ENCODE results near the gene SLC25A21.
"Not testable (repeated sequence)": the region's sequence is repeated elsewhere in the genome, so short reads cannot be mapped to it uniquely, and the experiment has no call there.

SLC25A21 gene

GRCh38 chr14:37083599-37083998 lies 88.8 kb downstream of the SLC25A21 start:
- no peak for DNase-seq

- no peak for DNase-seq
These were observed 90.0 kb downstream of the SLC25A21 start for GRCh38 chr14:37082449-37082848.

- no peak for DNase-seq
These were observed 90.5 kb downstream of the SLC25A21 start for GRCh38 chr14:37081856-37082255.

GRCh38 chr14:37081218-37081617 lies 91.2 kb downstream of the SLC25A21 start:
- DNase-seq = no peak

GRCh38 chr14:37078131-37078530 lies 94.3 kb downstream of the SLC25A21 start:
- no peak for DNase-seq

GRCh38 chr14:37074320-37074719 lies 98.1 kb downstream of the SLC25A21 start:
- not testable (repeated sequence) for DNase-seq

- no peak for DNase-seq
These were observed 108.8 kb downstream of the SLC25A21 start for GRCh38 chr14:37063467-37064240.

- DNase-seq = no peak
These were observed 110.1 kb downstream of the SLC25A21 start for GRCh38 chr14:37062191-37062803.

- no peak for DNase-seq
These were observed 110.7 kb downstream of the SLC25A21 start for GRCh38 chr14:37061697-37062096.

GRCh38 chr14:37060496-37061260 lies 111.7 kb downstream of the SLC25A21 start:
- no peak for DNase-seq

GRCh38 chr14:37057776-37058175 lies 114.6 kb downstream of the SLC25A21 start:
- DNase-seq = no peak

- no peak for DNase-seq
These were observed 115.9 kb downstream of the SLC25A21 start for GRCh38 chr14:37056473-37056872.

- DNase-seq = no peak
These were observed 117.5 kb downstream of the SLC25A21 start for GRCh38 chr14:37054869-37055268.

- DNase-seq = no peak
These were observed 118.3 kb downstream of the SLC25A21 start for GRCh38 chr14:37054144-37054543.

GRCh38 chr14:37051680-37052079 lies 120.7 kb downstream of the SLC25A21 start:
- no peak for DNase-seq

- DNase-seq = no peak
These were observed 121.3 kb downstream of the SLC25A21 start for GRCh38 chr14:37051153-37051552.

- DNase-seq = no peak
These were observed 123.7 kb downstream of the SLC25A21 start for GRCh38 chr14:37048666-37049071.

- no peak for DNase-seq
These were observed 124.4 kb downstream of the SLC25A21 start for GRCh38 chr14:37047996-37048395.

GRCh38 chr14:37047226-37047625 lies 125.2 kb downstream of the SLC25A21 start:
- DNase-seq = no peak

GRCh38 chr14:37046815-37047214 lies 125.6 kb downstream of the SLC25A21 start:
- DNase-seq = no peak

GRCh38 chr14:37045340-37046061 lies 126.9 kb downstream of the SLC25A21 start:
- DNase-seq = no peak

- no peak for DNase-seq
These were observed 134.6 kb downstream of the SLC25A21 start for GRCh38 chr14:37037636-37038387.
